Effector memory CD8-positive, alpha-beta T cell (primary cell): ENCODE data around the gene DCP1B.

Experiments
- ATAC-seq: fragments of 150-1000 bp; cut with Tn5 transposase; replicated peaks from 2 replicates; pipeline ENCODE4 v1.10.0; 2021; ENCODE audit warnings: mild to moderate bottlenecking, moderate library complexity
- DNase-seq, 3 experiments: peaks; one replicate each; pipeline ENCODE4 v3.0.0; 2021
- H3K27ac Mint-ChIP-seq, 2 donors: one replicate each; pipeline ENCODE4 v1.8.0; 2022; ENCODE audit warnings: mild to moderate bottlenecking in 2 of 2, mixed read lengths in 2 of 2, moderate library complexity in 2 of 2
- H3K27me3 Mint-ChIP-seq, 2 donors: one replicate each; pipeline ENCODE4 v1.8.0; 2022; ENCODE audit warnings: mixed read lengths in 2 of 2
- H3K36me3 Mint-ChIP-seq: one replicate; pipeline ENCODE4 v1.8.0; 2022; ENCODE audit warnings: mild to moderate bottlenecking, moderate library complexity, mixed read lengths; ENCODE audit not compliant: insufficient read depth
- H3K4me1 Mint-ChIP-seq, 2 donors: one replicate each; pipeline ENCODE4 v1.8.0; 2022; ENCODE audit warnings: low read depth in 2 of 2, mixed read lengths in 2 of 2
- H3K4me3 Mint-ChIP-seq, 2 donors: one replicate each; pipeline ENCODE4 v1.8.0; 2022; ENCODE audit warnings: mild to moderate bottlenecking in 2 of 2, mixed read lengths in 2 of 2, moderate library complexity in 2 of 2
- H3K9me3 Mint-ChIP-seq, 2 donors: one replicate each; pipeline ENCODE4 v1.8.0; 2022; ENCODE audit warnings: mixed read lengths in 2 of 2

DCP1B gene

GRCh38 chr12:2034633-2035430, 30.6 kb upstream of the DCP1B start:
- ATAC-seq, result peak; percentile 99
- Mint-ChIP-seq H3K27me3 (peaks cover 56 to 86% of the 10 kb centered on the region in 2 donors), H3K4me3 (peak overlapping the region; percentile 52 to 59)

GRCh38 chr12:2032506-2032905, 28.2 kb upstream of the DCP1B start:
- H3K9me3 Mint-ChIP-seq, result no peaks in the 10 kb centered on the region
- no peak overlapping the region for H3K27ac Mint-ChIP-seq
- H3K27me3 Mint-ChIP-seq, result peaks cover 50 to 73% of the 10 kb centered on the region in 2 donors

More at GRCh38 chr12:2034633-2035430, 30.6 kb upstream of the DCP1B start:
- H3K9me3 Mint-ChIP-seq, result no peaks in the 10 kb centered on the region
- no peak overlapping the region for H3K27ac Mint-ChIP-seq
- peak; percentile 85 to 89 (median 87) for DNase-seq
- H3K4me1 Mint-ChIP-seq, result peaks cover 4 to 9% of the 10 kb centered on the region in 2 donors
- H3K36me3 Mint-ChIP-seq, result peaks cover 2% of the 10 kb centered on the region

GRCh38 chr12:2029851-2030250, 25.6 kb upstream of the DCP1B start:
- ATAC-seq, result no peak
- peaks cover 4% of the 10 kb centered on the region in 2 donors for H3K4me1 Mint-ChIP-seq
- peaks cover 34 to 55% of the 10 kb centered on the region in 2 donors for H3K27me3 Mint-ChIP-seq

More at GRCh38 chr12:2032506-2032905, 28.2 kb upstream of the DCP1B start:
- Mint-ChIP-seq H3K36me3 (peaks cover 2% of the 10 kb centered on the region), H3K4me3 (no peak overlapping the region), H3K4me1 (peaks cover 4 to 9% of the 10 kb centered on the region in 2 donors)
- DNase-seq, result no peak
- no peak for ATAC-seq

GRCh38 chr12:2027351-2027750, 23.1 kb upstream of the DCP1B start:
- no peaks in the 10 kb centered on the region for H3K9me3 Mint-ChIP-seq
- no peaks in the 10 kb centered on the region for H3K36me3 Mint-ChIP-seq
- H3K4me1 Mint-ChIP-seq, result no peaks in the 10 kb centered on the region
- H3K27me3 Mint-ChIP-seq, result peaks cover 24 to 41% of the 10 kb centered on the region in 2 donors
- DNase-seq (no peak), ATAC-seq (no peak)
- no peak overlapping the region for H3K27ac Mint-ChIP-seq
- H3K4me3 Mint-ChIP-seq, result no peak overlapping the region

More at GRCh38 chr12:2029851-2030250, 25.6 kb upstream of the DCP1B start:
- H3K4me3 Mint-ChIP-seq, result no peak overlapping the region
- no peaks in the 10 kb centered on the region for H3K36me3 Mint-ChIP-seq
- H3K9me3 Mint-ChIP-seq, result no peaks in the 10 kb centered on the region
- DNase-seq, result no peak
- no peak overlapping the region for H3K27ac Mint-ChIP-seq

GRCh38 chr12:2023365-2023764, 19.1 kb upstream of the DCP1B start:
- DNase-seq, result no peak
- Mint-ChIP-seq H3K36me3 (no peaks in the 10 kb centered on the region), H3K4me1 (no peaks in the 10 kb centered on the region)

GRCh38 chr12:2020511-2020910, 16.3 kb upstream of the DCP1B start:
- Mint-ChIP-seq H3K27ac (no peak overlapping the region), H3K27me3 (peaks cover 27 to 45% of the 10 kb centered on the region in 2 donors), H3K36me3 (no peaks in the 10 kb centered on the region), H3K4me1 (no peaks in the 10 kb centered on the region), H3K9me3 (no peaks in the 10 kb centered on the region), H3K4me3 (no peak overlapping the region)
- DNase-seq (no peak), ATAC-seq (no peak)

More at GRCh38 chr12:2023365-2023764, 19.1 kb upstream of the DCP1B start:
- Mint-ChIP-seq H3K27me3 (peaks cover 18 to 28% of the 10 kb centered on the region in 2 donors), H3K27ac (no peak overlapping the region), H3K4me3 (no peak overlapping the region), H3K9me3 (no peaks in the 10 kb centered on the region)
- ATAC-seq, result no peak

GRCh38 chr12:2019126-2019525, 14.9 kb upstream of the DCP1B start:
- Mint-ChIP-seq H3K27me3 (peaks cover 27 to 34% of the 10 kb centered on the region in 2 donors), H3K36me3 (no peaks in the 10 kb centered on the region), H3K4me3 (no peak overlapping the region), H3K4me1 (no peaks in the 10 kb centered on the region), H3K27ac (no peak overlapping the region), H3K9me3 (no peaks in the 10 kb centered on the region)
- ATAC-seq, result no peak
- no peak for DNase-seq

GRCh38 chr12:2018391-2018790, 14.1 kb upstream of the DCP1B start:
- peaks cover 27 to 34% of the 10 kb centered on the region in 2 donors for H3K27me3 Mint-ChIP-seq
- no peak for ATAC-seq
- no peaks in the 10 kb centered on the region for H3K4me1 Mint-ChIP-seq
- no peak for DNase-seq
- no peak overlapping the region for H3K4me3 Mint-ChIP-seq
- H3K27ac Mint-ChIP-seq, result no peak overlapping the region
- no peaks in the 10 kb centered on the region for H3K9me3 Mint-ChIP-seq
- H3K36me3 Mint-ChIP-seq, result no peaks in the 10 kb centered on the region

GRCh38 chr12:2017546-2018337, 13.5 kb upstream of the DCP1B start:
- DNase-seq (no peak), ATAC-seq (no peak)
- peaks cover 27 to 34% of the 10 kb centered on the region in 2 donors for H3K27me3 Mint-ChIP-seq
- H3K4me1 Mint-ChIP-seq, result no peaks in the 10 kb centered on the region
- H3K9me3 Mint-ChIP-seq, result no peaks in the 10 kb centered on the region
- no peak overlapping the region for H3K4me3 Mint-ChIP-seq
- H3K36me3 Mint-ChIP-seq, result no peaks in the 10 kb centered on the region
- H3K27ac Mint-ChIP-seq, result peak overlapping the region in 1 of 2 donors; percentile 17

GRCh38 chr12:2016862-2017545, 12.7 kb upstream of the DCP1B start:
- DNase-seq, result no peak
- no peaks in the 10 kb centered on the region for H3K9me3 Mint-ChIP-seq
- no peak overlapping the region for H3K4me3 Mint-ChIP-seq
- no peak for ATAC-seq
- H3K4me1 Mint-ChIP-seq, result no peaks in the 10 kb centered on the region
- H3K27ac Mint-ChIP-seq, result peak overlapping the region in 1 of 2 donors; percentile 17
- peaks cover 27 to 34% of the 10 kb centered on the region in 2 donors for H3K27me3 Mint-ChIP-seq
- no peaks in the 10 kb centered on the region for H3K36me3 Mint-ChIP-seq

- Mint-ChIP-seq H3K27ac (no peak overlapping the region), H3K36me3 (no peaks in the 10 kb centered on the region), H3K4me3 (no peak overlapping the region), H3K9me3 (no peaks in the 10 kb centered on the region), H3K4me1 (no peaks in the 10 kb centered on the region), H3K27me3 (peaks cover 14 to 25% of the 10 kb centered on the region in 2 donors)
- DNase-seq (no peak), ATAC-seq (no peak)
These were observed 10.0 kb upstream of the DCP1B start for GRCh38 chr12:2014231-2014630.

GRCh38 chr12:2013527-2014223, 9.4 kb upstream of the DCP1B start:
- Mint-ChIP-seq H3K4me3 (no peak overlapping the region), H3K4me1 (no peaks in the 10 kb centered on the region), H3K9me3 (no peaks in the 10 kb centered on the region), H3K36me3 (no peaks in the 10 kb centered on the region), H3K27ac (no peak overlapping the region), H3K27me3 (peaks cover 10 to 20% of the 10 kb centered on the region in 2 donors)
- ATAC-seq, result no peak
- DNase-seq, result no peak

GRCh38 chr12:2013086-2013485, 8.8 kb upstream of the DCP1B start:
- Mint-ChIP-seq H3K27ac (no peak overlapping the region), H3K36me3 (no peaks in the 10 kb centered on the region), H3K27me3 (peaks cover 6 to 14% of the 10 kb centered on the region in 2 donors), H3K4me3 (no peak overlapping the region), H3K4me1 (no peaks in the 10 kb centered on the region), H3K9me3 (no peaks in the 10 kb centered on the region)
- ATAC-seq (no peak), DNase-seq (no peak)
